Liver (tissue), 9 donors: ENCODE data around the gene ATF1. TPM values are rescaled to one million over a fixed set of nuclear protein-coding genes. Genes with fewer than 3 reads are reported as not detected.
"Not testable (repeated sequence)": the region's sequence is repeated elsewhere in the genome, so short reads cannot be mapped to it uniquely, and the experiment has no call there.

Source experiments
- DNase-seq: peaks from one replicate; pipeline ENCODE4 v3.0.0-alpha.2; 2017; ENCODE audit warnings: low spot score
- H3K27ac ChIP-seq, 2 donors: one replicate each; pipeline ENCODE4 v1.7.0; 2013; ENCODE audit warnings: inconsistent platforms in 2 of 2, low read length in 2 of 2, control low read depth in 1 of 2, low read depth in 1 of 2, mild to moderate bottlenecking in 1 of 2
- H3K27me3 ChIP-seq, 4 donors: one replicate each; pipeline versions ENCODE4 v1.6.1 to v1.7.0; 2013; ENCODE audit warnings: low read length in 3 of 4, inconsistent platforms in 1 of 4, mild to moderate bottlenecking in 1 of 4, moderate library complexity in 1 of 4; ENCODE audit not compliant: control insufficient read depth in 4 of 4, insufficient read depth in 4 of 4
- H3K36me3 ChIP-seq, 4 donors: one replicate each; pipeline versions ENCODE4 v1.6.1 to v1.7.0; 2013; ENCODE audit warnings: low read length in 3 of 4, mild to moderate bottlenecking in 3 of 4, low read depth in 1 of 4, moderate library complexity in 1 of 4; ENCODE audit not compliant: control insufficient read depth in 4 of 4, insufficient read depth in 3 of 4
- H3K4me1 ChIP-seq, 4 donors: one replicate each; pipeline versions ENCODE4 v1.6.1 to v1.7.0; 2013; ENCODE audit warnings: low read length in 3 of 4, mild to moderate bottlenecking in 3 of 4, moderate library complexity in 1 of 4; ENCODE audit not compliant: control insufficient read depth in 4 of 4, insufficient read depth in 4 of 4
- H3K4me3 ChIP-seq, 3 donors: one replicate each; pipeline versions ENCODE4 v1.6.1 to v1.7.0; 2013; ENCODE audit warnings: low read length in 3 of 3, control low read depth in 1 of 3, low read depth in 1 of 3, mild to moderate bottlenecking in 1 of 3
- H3K9ac ChIP-seq, 2 donors: one replicate each; pipeline ENCODE4 v1.7.0; 2013; ENCODE audit warnings: low read length in 2 of 2, mild to moderate bottlenecking in 2 of 2, moderate library complexity in 2 of 2, control low read depth in 1 of 2, low read depth in 1 of 2
- H3K9me3 ChIP-seq, 4 donors: one replicate each; pipeline versions ENCODE4 v1.6.1 to v1.7.0; 2013; ENCODE audit warnings: low read length in 3 of 4; ENCODE audit not compliant: control insufficient read depth in 4 of 4
- EGR1 ChIP-seq, 2 donors: IDR thresholded peaks; 2 replicates each; pipeline ENCODE4 v1.6.1; 2016 to 2018; ENCODE audit warnings: antibody characterized with exemption in 2 of 2, low read depth in 2 of 2
- FOXA1 ChIP-seq: IDR thresholded peaks from 2 replicates; pipeline ENCODE4 v1.6.1; 2016; ENCODE audit warnings: antibody characterized with exemption
- FOXA2 ChIP-seq: IDR thresholded peaks from 2 replicates; pipeline ENCODE4 v1.6.1; 2016; ENCODE audit warnings: antibody characterized with exemption
- GABPA ChIP-seq, 2 donors: IDR thresholded peaks in 1 of 2; conservative IDR thresholded peaks in 1 of 2; 2 replicates each; pipeline ENCODE4 v1.6.1; 2016; ENCODE audit warnings: antibody characterized with exemption in 2 of 2, mild to moderate bottlenecking in 1 of 2, moderate library complexity in 1 of 2
- HNF4A ChIP-seq, 2 donors: conservative IDR thresholded peaks; 2 replicates each; pipeline ENCODE4 v1.6.1; 2016; ENCODE audit warnings: antibody characterized with exemption in 2 of 2, mild to moderate bottlenecking in 2 of 2
- HNF4G ChIP-seq: IDR thresholded peaks from 2 replicates; pipeline ENCODE4 v1.6.1; 2016; ENCODE audit warnings: antibody characterized with exemption
- JUND ChIP-seq, 2 donors: IDR thresholded peaks; 2 replicates each; pipeline ENCODE4 v1.6.1; 2016; ENCODE audit warnings: antibody characterized with exemption in 2 of 2
- MAX ChIP-seq: IDR thresholded peaks from 2 replicates; pipeline ENCODE4 v1.6.1; 2016; ENCODE audit warnings: antibody characterized with exemption
- NR2F2 ChIP-seq: IDR thresholded peaks from 2 replicates; pipeline ENCODE4 v1.6.1; 2016; ENCODE audit warnings: antibody characterized with exemption
- RAD21 ChIP-seq, 2 donors: IDR thresholded peaks; 2 replicates each; pipeline ENCODE4 v1.6.1; 2016; ENCODE audit warnings: antibody characterized with exemption in 2 of 2, mild to moderate bottlenecking in 2 of 2
- REST ChIP-seq: IDR thresholded peaks from 2 replicates; pipeline ENCODE4 v1.6.1; 2016; ENCODE audit warnings: antibody characterized with exemption, mild to moderate bottlenecking
- RXRA ChIP-seq, 2 donors: IDR thresholded peaks; 2 replicates each; pipeline ENCODE4 v1.6.1; 2017 to 2018; ENCODE audit warnings: antibody characterized with exemption in 2 of 2, mild to moderate bottlenecking in 1 of 2
- SP1 ChIP-seq: IDR thresholded peaks from 2 replicates; pipeline ENCODE4 v1.6.1; 2018; ENCODE audit warnings: antibody characterized with exemption, mild to moderate bottlenecking
- YY1 ChIP-seq: IDR thresholded peaks from 2 replicates; pipeline ENCODE4 v1.6.1; 2016; ENCODE audit warnings: antibody characterized with exemption, mild to moderate bottlenecking
- ZBTB33 ChIP-seq: IDR thresholded peaks from 2 replicates; pipeline ENCODE4 v1.6.1; 2016; ENCODE audit warnings: antibody characterized with exemption
- WGBS: extraction: QIAGEN DNeasy Blood & Tissue Kit; methylation state at CpG from one replicate; pipeline ENCODE4 v1.1.7; 2013; 5-methylcytosine and 5-hydroxymethylcytosine counted together
- polyA plus RNA-seq, 2 donors: library from polyadenylated mRNA; stranded (reverse) in 1 of 2; unstranded in 1 of 2; fragments of 200-250 nt in 1 of 2; fragments of >200 nt in 1 of 2; fragmentation: Nextera tagmentation in 1 of 2; extraction: Ambion mirVana in 1 of 2; gene quantifications; one replicate each; pipeline versions ENCODE4 v1.2.1 to v1.2.3, GENCODE V29; 2013 to 2015
- total RNA-seq, 2 donors: library from RNA; depleted of rRNA; stranded (reverse); fragments of >200 nt; gene quantifications; one replicate each; pipeline ENCODE4 v1.2.3, GENCODE V29; 2014
- donor health status: healthy.
- donor health status: healthy.
- donor health status: healthy.
- donor health status: healthy.
- donor health status: healthy.

Gene ATF1
- total and polyA plus RNA-seq, 4 donors = 6.3 to 17.0 (median 8.3) TPM

GRCh38 chr12:50855679-50856078, 91.8 kb downstream of the ATF1 start:
- not testable (repeated sequence) for H3K36me3 ChIP-seq, H3K27ac ChIP-seq, H3K27me3 ChIP-seq, DNase-seq, H3K4me1 ChIP-seq, H3K9ac ChIP-seq, H3K4me3 ChIP-seq, H3K9me3 ChIP-seq
- 87% methylated on average over 2 of the region's 2 CpGs for WGBS

- Histone ChIP-seq H3K4me3 (no peak overlapping the region), H3K9ac (no peak overlapping the region), H3K36me3 (no peaks in the 10 kb centered on the region), H3K27ac (no peak overlapping the region), H3K4me1 (no peaks in the 10 kb centered on the region), H3K9me3 (no peaks in the 10 kb centered on the region), H3K27me3 (no peaks in the 10 kb centered on the region)
- no peak for DNase-seq
- no peak for TF ChIP-seq ZBTB33
- TF ChIP-seq HNF4G = no peak
- TF ChIP-seq JUND (IDR thresholded peaks at IDR 0.05) = no peak
- TF ChIP-seq GABPA (IDR thresholded peaks at IDR 0.05 in 1 of 2, conservative IDR thresholded peaks at IDR 0.05 in 1 of 2) = no peak
- TF ChIP-seq NR2F2 = no peak
- TF ChIP-seq EGR1 (IDR thresholded peaks at IDR 0.05; ENCODE audit: low read depth in 2 of 2) = no peak
- TF ChIP-seq REST = no peak
- TF ChIP-seq RAD21 (IDR thresholded peaks at IDR 0.05) = no peak
- no peak for TF ChIP-seq SP1
- no peak for TF ChIP-seq HNF4A (conservative IDR thresholded peaks at IDR 0.05)
- TF ChIP-seq MAX = no peak
- no peak for TF ChIP-seq FOXA1
- no peak for TF ChIP-seq RXRA (IDR thresholded peaks at IDR 0.05)
- TF ChIP-seq YY1 = no peak
- no peak for TF ChIP-seq FOXA2
- 84% methylated on average over 4 of the region's 4 CpGs for WGBS
Measured at GRCh38 chr12:50859621-50860310, 95.9 kb downstream of the ATF1 start.
